C4-2B (cell line): ENCODE data around the gene PGM2.

Source experiments
- H3K27ac ChIP-seq: fragments of 450-650 bp; 2 replicates; pipeline ENCODE4 v1.5.1; 2017
- CTCF ChIP-seq: fragments of 450-650 bp; conservative IDR thresholded peaks from 2 replicates; pipeline ENCODE4 v1.5.1; 2017; ENCODE audit warnings: mild to moderate bottlenecking
- ZFX ChIP-seq: fragments of 450-650 bp; IDR thresholded peaks from 2 replicates; pipeline ENCODE4 v1.6.1; 2017

PGM2 gene

GRCh38 chr4:37844204-37844603, 17.7 kb downstream of the PGM2 start:
- no peak for TF ChIP-seq ZFX
- H3K27ac ChIP-seq: no peak overlapping the region

- no peak overlapping the region for H3K27ac ChIP-seq
- no peak for TF ChIP-seq ZFX
Measured at GRCh38 chr4:37845201-37845600, 18.7 kb downstream of the PGM2 start.

GRCh38 chr4:37847311-37847884, 20.9 kb downstream of the PGM2 start:
- H3K27ac ChIP-seq: no peak overlapping the region
- no peak for TF ChIP-seq CTCF

GRCh38 chr4:37852376-37852775, 25.9 kb downstream of the PGM2 start:
- H3K27ac ChIP-seq: no peak overlapping the region
- TF ChIP-seq CTCF (no peak), ZFX (no peak)

- no peak for TF ChIP-seq ZFX
- TF ChIP-seq CTCF: no peak
- no peak overlapping the region for H3K27ac ChIP-seq
Measured at GRCh38 chr4:37858112-37858511, 31.6 kb downstream of the PGM2 start.

- H3K27ac ChIP-seq: no peak overlapping the region
- no peak for TF ChIP-seq ZFX
- TF ChIP-seq CTCF: no peak
Measured at GRCh38 chr4:37858872-37859271, 32.4 kb downstream of the PGM2 start.

GRCh38 chr4:37860266-37860665, 33.8 kb downstream of the PGM2 start:
- H3K27ac ChIP-seq: no peak overlapping the region
- TF ChIP-seq ZFX (no peak), CTCF (no peak)

- H3K27ac ChIP-seq: no peak overlapping the region
- TF ChIP-seq CTCF: no peak
- no peak for TF ChIP-seq ZFX
Measured at GRCh38 chr4:37862961-37863360, 36.5 kb downstream of the PGM2 start.

- TF ChIP-seq ZFX (no peak), CTCF (no peak)
- H3K27ac ChIP-seq: no peak overlapping the region
Measured at GRCh38 chr4:37864786-37865185, 38.3 kb downstream of the PGM2 start.
